Chondrocyte (in vitro differentiated cells): Measurements from ENCODE around the gene DPYD. TPM values are rescaled to one million over a fixed set of nuclear protein-coding genes. Genes with fewer than 3 reads are reported as not detected.

ENCODE experiments used
- DNase-seq: peaks from one replicate; pipeline ENCODE4 v3.0.0; 2021; ENCODE audit warnings: mixed read lengths, low spot score
- H3K27ac Mint-ChIP-seq: one replicate; pipeline ENCODE4 v1.8.0; 2021; ENCODE audit warnings: mild to moderate bottlenecking, moderate library complexity, mixed read lengths; ENCODE audit not compliant: unreplicated experiment
- H3K27me3 Mint-ChIP-seq: 2 replicates; pipeline ENCODE4 v1.8.0; 2021; ENCODE audit warnings: low read depth, mixed read lengths
- H3K36me3 Mint-ChIP-seq: 2 replicates; pipeline ENCODE4 v1.8.0; 2021; ENCODE audit warnings: low read depth, mixed read lengths
- H3K4me1 Mint-ChIP-seq: 2 replicates; pipeline ENCODE4 v1.8.0; 2021; ENCODE audit warnings: low read depth, mild to moderate bottlenecking, mixed read lengths
- H3K4me3 Mint-ChIP-seq: one replicate; pipeline ENCODE4 v1.8.0; 2021; ENCODE audit warnings: mild to moderate bottlenecking, moderate library complexity, mixed read lengths; ENCODE audit not compliant: unreplicated experiment
- H3K9me3 Mint-ChIP-seq: 2 replicates; pipeline ENCODE4 v1.8.0; 2021; ENCODE audit warnings: low read depth, mixed read lengths
- CTCF ChIP-seq: fragments of 200-600 bp; sonication (generic); IDR thresholded peaks from 2 replicates; pipeline ENCODE4 v1.5.0; 2021; ENCODE audit warnings: antibody characterized with exemption, mild to moderate bottlenecking, moderate library complexity
- total RNA-seq: library from RNA; stranded (reverse); gene quantifications from 3 replicates; pipeline ENCODE4 v1.2.1, GENCODE V29; 2021

Gene DPYD
- total RNA-seq, 1 donor from 2014 or later: 5.3 TPM

DNA sequence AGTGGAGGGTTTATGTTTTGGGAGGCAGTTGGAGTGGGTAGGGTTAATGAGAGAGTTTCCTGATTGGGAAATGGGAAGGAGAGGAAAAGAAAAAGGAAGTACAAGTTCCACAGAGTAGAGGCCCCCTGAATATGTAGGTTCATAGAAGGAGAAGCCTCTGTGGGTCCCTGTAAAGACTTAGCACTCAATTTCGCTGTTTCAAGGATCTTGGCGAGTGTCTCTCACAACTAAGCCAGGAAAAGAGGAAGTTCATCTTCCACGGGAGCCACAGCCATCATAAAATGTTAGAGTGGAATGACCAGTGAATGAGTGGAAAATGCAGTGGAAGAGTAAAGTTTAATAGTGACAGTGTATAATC is 17.4 kb upstream of the DPYD start:
- Mint-ChIP-seq H3K27me3 (no peaks in the 10 kb centered on the region), H3K27ac (peak overlapping the region; percentile 85), H3K4me1 (peaks cover 20% of the 10 kb centered on the region), H3K9me3 (no peaks in the 10 kb centered on the region), H3K4me3 (no peak overlapping the region), H3K36me3 (no peaks in the 10 kb centered on the region)
- TF ChIP-seq CTCF: no peak
- DNase-seq: no peak

- Mint-ChIP-seq H3K27me3 (no peaks in the 10 kb centered on the region), H3K4me1 (peaks cover 19% of the 10 kb centered on the region), H3K9me3 (no peaks in the 10 kb centered on the region), H3K4me3 (no peak overlapping the region), H3K27ac (peak overlapping the region; percentile 10), H3K36me3 (no peaks in the 10 kb centered on the region)
- TF ChIP-seq CTCF: no peak
- no peak for DNase-seq
These were observed 16.1 kb upstream of the DPYD start for GRCh38 chr1:97936976-97937375.

- Mint-ChIP-seq H3K36me3 (no peaks in the 10 kb centered on the region), H3K9me3 (no peaks in the 10 kb centered on the region), H3K4me1 (peaks cover 19% of the 10 kb centered on the region), H3K4me3 (no peak overlapping the region), H3K27ac (no peak overlapping the region), H3K27me3 (no peaks in the 10 kb centered on the region)
- no peak for TF ChIP-seq CTCF
- no peak for DNase-seq
These were observed 13.7 kb upstream of the DPYD start for GRCh38 chr1:97934491-97934890.

DNA sequence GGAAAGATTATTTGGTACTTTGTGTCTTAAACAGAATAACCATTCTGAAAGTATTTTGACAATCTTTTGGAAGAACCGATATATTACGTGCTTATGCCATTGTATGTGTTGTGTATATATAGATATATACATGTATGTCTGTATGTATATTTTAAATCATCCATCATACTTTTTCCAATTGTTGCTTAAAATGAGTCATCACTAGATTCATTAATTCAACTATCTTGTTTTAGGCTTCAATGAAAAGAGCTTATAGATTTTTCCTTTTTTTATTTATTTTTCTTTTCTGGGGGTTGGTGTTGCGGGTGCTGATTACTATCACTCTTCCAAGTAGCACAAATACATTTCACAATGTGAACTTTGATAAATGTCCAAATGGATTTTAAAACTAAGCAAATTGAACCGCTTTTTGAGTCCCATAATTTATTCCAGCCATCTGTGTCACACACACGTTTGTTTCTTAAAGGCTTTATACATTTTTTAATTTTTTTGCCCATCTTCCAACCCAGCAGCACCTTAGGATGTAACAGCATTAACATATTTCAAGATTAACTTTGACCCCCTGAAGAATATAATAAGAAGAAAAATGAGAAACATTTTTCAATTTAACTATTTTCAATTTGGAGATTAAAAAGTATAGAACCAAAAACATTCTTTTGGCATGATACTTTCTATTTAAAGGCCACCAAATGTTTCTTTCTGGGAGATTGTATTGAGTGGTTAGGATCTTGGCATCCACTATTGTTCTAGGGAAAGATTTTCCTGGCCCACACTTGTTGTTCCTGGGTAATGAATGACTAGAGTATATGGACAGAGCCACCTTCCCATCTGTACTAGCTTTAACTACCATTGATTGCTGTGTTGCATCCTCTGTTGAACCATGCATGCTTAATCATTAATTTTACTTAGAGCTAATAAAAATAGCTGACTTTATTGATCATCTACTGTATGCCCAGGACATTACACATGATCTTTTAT is 9.3 kb upstream of the DPYD start:
- H3K9me3 Mint-ChIP-seq: no peaks in the 10 kb centered on the region
- H3K4me3 Mint-ChIP-seq: no peak overlapping the region
- no peaks in the 10 kb centered on the region for H3K27me3 Mint-ChIP-seq
- no peak overlapping the region for H3K27ac Mint-ChIP-seq
- H3K4me1 Mint-ChIP-seq: no peaks in the 10 kb centered on the region
- H3K36me3 Mint-ChIP-seq: no peaks in the 10 kb centered on the region
- DNase-seq: no peak
- TF ChIP-seq CTCF: no peak

DNA sequence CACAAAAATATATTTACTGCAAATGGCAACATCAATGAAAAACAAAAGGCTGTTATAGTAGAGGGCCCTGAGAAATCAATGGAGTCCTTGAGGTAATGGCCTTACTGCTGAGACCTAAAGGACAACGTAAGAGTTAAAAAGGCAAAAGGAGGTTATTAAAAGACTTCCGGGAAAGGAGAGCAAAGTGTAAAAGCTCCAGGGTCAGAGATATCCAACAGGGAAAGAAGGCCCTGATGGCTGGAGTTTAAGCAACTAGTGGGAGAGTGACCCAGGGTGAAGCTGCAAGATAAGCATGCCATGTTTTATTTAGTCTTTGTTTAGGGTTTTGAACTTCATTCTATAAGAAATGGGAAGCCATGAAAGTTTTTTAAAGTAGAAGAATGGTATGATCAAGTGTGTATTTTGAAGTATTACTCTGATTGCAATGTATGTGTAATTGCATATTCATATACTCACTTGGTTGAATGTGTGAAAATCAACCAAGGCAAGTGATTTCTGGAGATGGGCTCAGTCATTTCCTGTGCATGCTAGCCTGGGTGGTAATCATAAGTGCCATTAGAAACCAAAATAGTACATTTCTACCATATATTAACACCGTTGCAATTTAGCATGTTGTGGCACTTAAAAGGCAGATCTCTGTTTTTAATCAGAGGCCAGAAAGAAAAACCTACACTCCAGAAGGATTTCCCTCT is 5.3 kb upstream of the DPYD start:
- DNase-seq: no peak
- H3K4me1 Mint-ChIP-seq: peaks cover 6% of the 10 kb centered on the region
- H3K4me3 Mint-ChIP-seq: no peak overlapping the region
- no peaks in the 10 kb centered on the region for H3K27me3 Mint-ChIP-seq
- no peaks in the 10 kb centered on the region for H3K9me3 Mint-ChIP-seq
- no peak overlapping the region for H3K27ac Mint-ChIP-seq
- TF ChIP-seq CTCF: no peak
- H3K36me3 Mint-ChIP-seq: no peaks in the 10 kb centered on the region
